Brain microvascular endothelial cell (primary cell): ENCODE results near the gene UNC5C.

Source experiments
- DNase-seq: peaks from one replicate; pipeline ENCODE4 v3.0.0-alpha.2; 2020
- H3K27ac ChIP-seq: fragments of 250-450 bp; sonication (Bioruptor Pico); 2 replicates; pipeline ENCODE4 v1.5.1; 2020; ENCODE audit warnings: mild to moderate bottlenecking, moderate library complexity
- H3K27me3 ChIP-seq: fragments of 250-450 bp; sonication (Bioruptor Pico); replicated peaks from 2 replicates; pipeline ENCODE4 v1.5.1; 2020; ENCODE audit warnings: mild to moderate bottlenecking
- H3K36me3 ChIP-seq: fragments of 250-450 bp; sonication (Bioruptor Pico); replicated peaks from 2 replicates; pipeline ENCODE4 v1.5.1; 2020; ENCODE audit warnings: mild to moderate bottlenecking
- H3K4me3 ChIP-seq: 2 replicates; pipeline ENCODE4 v1.5.1; 2011; ENCODE audit warnings: low read depth, mild to moderate bottlenecking, control low read depth, low read length, moderate library complexity
- CTCF ChIP-seq: IDR thresholded peaks from 2 replicates; pipeline ENCODE4 v1.5.1; 2011; ENCODE audit warnings: low read depth, mild to moderate bottlenecking, moderate library complexity, low read length, control low read depth, inconsistent platforms; ENCODE audit errors: missing control alignments
- in situ Hi-C: cut with HindIII; loops from 2 replicates; pipeline ENCODE4 v1.10.0; 2017; ENCODE audit warnings: low sequenced_read_pairs, low pct_ligation_motif_present

Gene UNC5C

GRCh38 chr4:95513022-95513421, 35.8 kb downstream of the UNC5C start:
- Histone ChIP-seq H3K27ac (no peak overlapping the region), H3K4me3 (no peak overlapping the region), H3K27me3 (no peaks in the 10 kb centered on the region), H3K36me3 (no peaks in the 10 kb centered on the region)
- TF ChIP-seq CTCF, result no peak
- in situ Hi-C loops, result no loop called here
- DNase-seq, result no peak

- TF ChIP-seq CTCF, result no peak
- in situ Hi-C loops, result no loop called here
- Histone ChIP-seq H3K36me3 (no peaks in the 10 kb centered on the region), H3K27ac (no peak overlapping the region), H3K27me3 (no peaks in the 10 kb centered on the region), H3K4me3 (no peak overlapping the region)
- DNase-seq, result no peak
These were observed 37.3 kb downstream of the UNC5C start for GRCh38 chr4:95511477-95511876.

GRCh38 chr4:95510877-95511276, 37.9 kb downstream of the UNC5C start:
- no peak for TF ChIP-seq CTCF
- H3K36me3 ChIP-seq, result no peaks in the 10 kb centered on the region
- DNase-seq, result no peak
- H3K27ac ChIP-seq, result no peak overlapping the region
- no peaks in the 10 kb centered on the region for H3K27me3 ChIP-seq
- in situ Hi-C loops, result no loop called here
- H3K4me3 ChIP-seq, result no peak overlapping the region

- TF ChIP-seq CTCF, result peak; percentile 70
- H3K4me3 ChIP-seq, result no peak overlapping the region
- no peaks in the 10 kb centered on the region for H3K27me3 ChIP-seq
- no peaks in the 10 kb centered on the region for H3K36me3 ChIP-seq
- peak; percentile 32 for DNase-seq
- H3K27ac ChIP-seq, result no peak overlapping the region
- in situ Hi-C loops, result no loop called here
These were observed 38.6 kb downstream of the UNC5C start for GRCh38 chr4:95510145-95510544.

- no peak for TF ChIP-seq CTCF
- DNase-seq, result no peak
- H3K36me3 ChIP-seq, result no peaks in the 10 kb centered on the region
- in situ Hi-C loops, result no loop called here
- no peaks in the 10 kb centered on the region for H3K27me3 ChIP-seq
- H3K27ac ChIP-seq, result peak overlapping the region; percentile 48
- H3K4me3 ChIP-seq, result no peak overlapping the region
These were observed 40.4 kb downstream of the UNC5C start for GRCh38 chr4:95508421-95508820.

GRCh38 chr4:95507561-95507960, 41.2 kb downstream of the UNC5C start:
- in situ Hi-C loops, result no loop called here
- no peak for TF ChIP-seq CTCF
- no peak overlapping the region for H3K27ac ChIP-seq

More at GRCh38 chr4:95507561-95507960, 41.2 kb downstream of the UNC5C start:
- Histone ChIP-seq H3K4me3 (no peak overlapping the region), H3K36me3 (no peaks in the 10 kb centered on the region), H3K27me3 (no peaks in the 10 kb centered on the region)
- DNase-seq, result no peak
